H1 (cell line): ENCODE data around the gene PARD3. TPM values are rescaled to one million over a fixed set of nuclear protein-coding genes. Genes with fewer than 3 reads are reported as not detected.

Experiments used
- CTCF ChIA-PET: fragments of 300-600 bp; sonication (Branson Sonifier 250); formaldehyde crosslinking; loops from one replicate; lab custom pipeline; 2021; ENCODE audit not compliant: partially characterized antibody; lab: Charles Lee
- POLR2A ChIA-PET: fragments of 300-600 bp; sonication (Branson Sonifier 250); formaldehyde crosslinking; loops from one replicate; lab custom pipeline; 2021; ENCODE audit warnings: inconsistent platforms; ENCODE audit not compliant: partially characterized antibody; lab: Charles Lee
- DNase-seq, 2 experiments: peaks; one replicate each; pipeline versions ENCODE4 v3.0.0 to v3.0.0-alpha.2; 2010 to 2022; ENCODE audit warnings: low spot score in 2 of 2, low read depth in 1 of 2, mixed read lengths in 1 of 2
- FAIRE-seq: peaks from 2 replicates; lab custom pipeline; 2011; peaks lifted over from hg19 to GRCh38; lab: Jason Lieb, UNC
- H2AFZ ChIP-seq: 2 replicates; pipeline ENCODE4 v1.8.1; 2012; ENCODE audit warnings: low read length, inconsistent platforms
- H2AK5ac ChIP-seq: 2 replicates; pipeline ENCODE4 v1.6.1; 2013; ENCODE audit warnings: low read depth, low read length
- H2BK120ac ChIP-seq: replicated peaks from 2 replicates; pipeline ENCODE3; 2013; ENCODE audit warnings: low read depth, low read length, inconsistent platforms
- H2BK12ac ChIP-seq: 2 replicates; pipeline ENCODE4 v1.6.1; 2013; ENCODE audit warnings: low read depth, low read length
- H2BK15ac ChIP-seq: 2 replicates; pipeline ENCODE4 v1.6.1; 2013; ENCODE audit warnings: low read length
- H2BK20ac ChIP-seq: 2 replicates; pipeline ENCODE4 v1.6.1; 2013; ENCODE audit warnings: low read length
- H2BK5ac ChIP-seq: 2 replicates; pipeline ENCODE4 v1.6.1; 2013; ENCODE audit warnings: low read depth, low read length
- H3K14ac ChIP-seq: 2 replicates; pipeline ENCODE4 v1.6.1; 2013; ENCODE audit warnings: inconsistent platforms; ENCODE audit not compliant: insufficient read length
- H3K18ac ChIP-seq: 2 replicates; pipeline ENCODE4 v1.6.1; 2013; ENCODE audit warnings: low read length; ENCODE audit errors: extremely low read depth
- H3K23ac ChIP-seq: 2 replicates; pipeline ENCODE4 v1.6.1; 2013; ENCODE audit warnings: inconsistent platforms; ENCODE audit not compliant: insufficient read length
- H3K23me2 ChIP-seq: 2 replicates; pipeline ENCODE4 v1.6.1; 2013; ENCODE audit warnings: low read depth, low read length
- H3K27ac ChIP-seq: 2 replicates; pipeline ENCODE4 v1.6.1; 2011; ENCODE audit warnings: low read depth, low read length, inconsistent platforms
- H3K27me3 ChIP-seq, 4 experiments: replicated peaks in 1 of 4; 1 replicate in 1 of 4; 2 replicates in 3 of 4; pipeline versions ENCODE4 v1.6.1 to v1.8.1; 2011 to 2013; ENCODE audit warnings: low read length in 3 of 4, mild to moderate bottlenecking in 3 of 4, inconsistent platforms in 2 of 4, mixed read lengths in 2 of 4, moderate library complexity in 1 of 4; ENCODE audit not compliant: control insufficient read depth in 3 of 4, insufficient read depth in 3 of 4; ENCODE audit errors: extremely low read depth in 1 of 4
- H3K36me3 ChIP-seq, 4 experiments: 2 replicates each; pipeline versions ENCODE4 v1.6.1 to v1.8.1; 2011 to 2013; ENCODE audit warnings: mild to moderate bottlenecking in 4 of 4, low read length in 3 of 4, moderate library complexity in 2 of 4, control low read depth in 1 of 4, inconsistent platforms in 1 of 4; ENCODE audit not compliant: insufficient read depth in 4 of 4, control insufficient read depth in 2 of 4
- H3K4ac ChIP-seq: replicated peaks from 2 replicates; pipeline ENCODE3; 2013; ENCODE audit warnings: low read length, low read depth, mixed read lengths, inconsistent platforms; ENCODE audit not compliant: insufficient read length
- H3K4me1 ChIP-seq, 4 experiments: replicated peaks in 1 of 4; 1 replicate in 1 of 4; 2 replicates in 3 of 4; pipeline versions ENCODE4 v1.6.1 to v1.8.1; 2011 to 2013; ENCODE audit warnings: low read length in 3 of 4, inconsistent platforms in 2 of 4, mixed read lengths in 1 of 4; ENCODE audit not compliant: insufficient read depth in 4 of 4, control insufficient read depth in 3 of 4
- H3K4me2 ChIP-seq, 2 experiments: 2 replicates each; pipeline versions ENCODE4 v1.6.1 to v1.8.1; 2011 to 2013; ENCODE audit warnings: low read depth in 2 of 2, low read length in 2 of 2, control low read depth in 1 of 2, inconsistent platforms in 1 of 2, mild to moderate bottlenecking in 1 of 2; ENCODE audit not compliant: insufficient read depth in 1 of 2
- H3K4me3 ChIP-seq, 4 experiments: fragments of 200-600, 300-600 bp in 1 of 4; sonication (generic), shearing (Covaris generic), sonication (Bioruptor Twin) in 1 of 4; 2 replicates each; pipeline versions ENCODE4 v1.5.1 to v1.8.1; 2011 to 2016; ENCODE audit warnings: low read length in 4 of 4, low read depth in 3 of 4, control low read depth in 2 of 4, inconsistent platforms in 2 of 4, mild to moderate bottlenecking in 2 of 4, mixed read lengths in 1 of 4, moderate library complexity in 1 of 4; ENCODE audit not compliant: insufficient read depth in 2 of 4; ENCODE audit errors: extremely low read depth in 1 of 4
- H3K56ac ChIP-seq: replicated peaks from 2 replicates; pipeline ENCODE3; 2013; ENCODE audit warnings: low read depth, mild to moderate bottlenecking, mixed read lengths, low read length, inconsistent platforms; ENCODE audit not compliant: insufficient read length
- H3K79me1 ChIP-seq: 2 replicates; pipeline ENCODE4 v1.6.1; 2013; ENCODE audit warnings: low read depth, low read length, control low read depth
- H3K79me2 ChIP-seq, 2 experiments: 2 replicates each; pipeline versions ENCODE4 v1.6.1 to v1.8.1; 2012 to 2013; ENCODE audit warnings: low read length in 2 of 2, mild to moderate bottlenecking in 2 of 2, inconsistent platforms in 1 of 2; ENCODE audit not compliant: insufficient read depth in 2 of 2, control insufficient read depth in 1 of 2
- H3K9ac ChIP-seq, 4 experiments: replicated peaks in 1 of 4; 1 replicate in 1 of 4; 2 replicates in 3 of 4; pipeline versions ENCODE4 v1.6.1 to v1.8.1; 2011 to 2013; ENCODE audit warnings: low read depth in 3 of 4, low read length in 3 of 4, control low read depth in 2 of 4, mild to moderate bottlenecking in 2 of 4, moderate library complexity in 2 of 4, inconsistent platforms in 1 of 4; ENCODE audit errors: extremely low read depth in 1 of 4
- H3K9me3 ChIP-seq, 2 experiments: 2 replicates each; pipeline versions ENCODE4 v1.6.1 to v1.8.1; 2012 to 2013; ENCODE audit warnings: mild to moderate bottlenecking in 2 of 2, moderate library complexity in 2 of 2, control low read depth in 1 of 2, inconsistent platforms in 1 of 2, low read depth in 1 of 2, low read length in 1 of 2, mixed read lengths in 1 of 2; ENCODE audit not compliant: insufficient read depth in 2 of 2
- H4K20me1 ChIP-seq, 2 experiments: replicated peaks in 1 of 2; 2 replicates each; pipeline versions ENCODE3 to v1.8.1; 2011 to 2013; ENCODE audit warnings: inconsistent platforms in 2 of 2, low read length in 2 of 2, mild to moderate bottlenecking in 1 of 2; ENCODE audit not compliant: insufficient read depth in 2 of 2, control insufficient read depth in 1 of 2
- H4K5ac ChIP-seq: 2 replicates; pipeline ENCODE4 v1.6.1; 2013; ENCODE audit warnings: low read length, low read depth, mixed read lengths, inconsistent platforms; ENCODE audit not compliant: insufficient read length
- H4K8ac ChIP-seq: 2 replicates; pipeline ENCODE4 v1.8.0; 2013; ENCODE audit warnings: mild to moderate bottlenecking, moderate library complexity, low read length, inconsistent platforms; ENCODE audit not compliant: insufficient read depth; ENCODE audit errors: extremely low read depth
- H4K91ac ChIP-seq: replicated peaks from 2 replicates; pipeline ENCODE3; 2013; ENCODE audit warnings: low read length, mixed read lengths, inconsistent platforms; ENCODE audit not compliant: insufficient read length
- ATF3 ChIP-seq: IDR thresholded peaks from 2 replicates; pipeline ENCODE4 v1.6.1; 2011; ENCODE audit warnings: low read depth, mild to moderate bottlenecking, low read length; ENCODE audit not compliant: insufficient read depth
- CREB1 ChIP-seq: IDR thresholded peaks from 2 replicates; pipeline ENCODE4 v1.6.1; 2012; ENCODE audit warnings: inconsistent platforms
- EP300 ChIP-seq, 2 experiments: IDR thresholded peaks; 1 replicate in 1 of 2; 2 replicates in 1 of 2; pipeline ENCODE4 v1.6.1; 2011 to 2012; ENCODE audit warnings: low read depth in 2 of 2, low read length in 2 of 2, mild to moderate bottlenecking in 2 of 2, borderline replicate concordance in 1 of 2, inconsistent platforms in 1 of 2, moderate library complexity in 1 of 2
- FOSL1 ChIP-seq: IDR thresholded peaks from 2 replicates; pipeline ENCODE4 v1.6.1; 2011; ENCODE audit warnings: mild to moderate bottlenecking, low read depth, low read length, moderate library complexity; ENCODE audit not compliant: insufficient read depth
- MAX ChIP-seq: IDR thresholded peaks from 2 replicates; pipeline ENCODE4 v1.6.1; 2012; ENCODE audit warnings: inconsistent platforms
- POLR2AphosphoS5 ChIP-seq: IDR thresholded peaks from 2 replicates; pipeline ENCODE4 v1.6.1; 2011; ENCODE audit warnings: low read depth, low read length
- RBBP5 ChIP-seq: IDR thresholded peaks from 2 replicates; pipeline ENCODE4 v1.7.1; 2012; ENCODE audit warnings: low read depth, mild to moderate bottlenecking, inconsistent platforms, low read length, moderate library complexity, borderline replicate concordance
- RFX5 ChIP-seq: IDR thresholded peaks from 2 replicates; pipeline ENCODE4 v1.6.1; 2011; ENCODE audit warnings: low read depth, low read length, improper control_type of control experiment, borderline replicate concordance
- RNF2 ChIP-seq: fragments of 200-900, 300-1000 bp; sonication (generic); IDR thresholded peaks from 2 replicates; pipeline ENCODE4 v1.7.1; 2016; ENCODE audit warnings: borderline replicate concordance, low read depth, mild to moderate bottlenecking, antibody characterized with exemption, low read length; ENCODE audit not compliant: poor library complexity, severe bottlenecking; ENCODE audit errors: missing control alignments
- SIX5 ChIP-seq: IDR thresholded peaks from 2 replicates; pipeline ENCODE4 v1.6.1; 2011; ENCODE audit warnings: mild to moderate bottlenecking, low read depth, low read length
- SRF ChIP-seq: IDR thresholded peaks from 2 replicates; pipeline ENCODE4 v1.6.1; 2011; ENCODE audit warnings: mild to moderate bottlenecking, low read depth, low read length, moderate library complexity
- TAF7 ChIP-seq: optimal IDR thresholded peaks from 2 replicates; pipeline ENCODE3; 2011; ENCODE audit warnings: low read depth, mild to moderate bottlenecking, inconsistent platforms, low read length, moderate library complexity, borderline replicate concordance
- WGBS, 2 experiments: shearing (Covaris generic) in 1 of 2; methylation state at CpG; one replicate each; pipeline versions ENCODE4 v1.1.6 to v1.1.7; 2013 to 2015; ENCODE audit warnings: low lambda C conversion rate in 2 of 2, mixed read lengths in 2 of 2, inconsistent platforms in 1 of 2, low coverage in 1 of 2, missing lambda C conversion rate in 1 of 2; ENCODE audit not compliant: insufficient replicate concordance in 2 of 2, insufficient coverage in 1 of 2, insufficient read length in 1 of 2; ENCODE audit errors: extremely low coverage in 1 of 2, missing lambda C conversion rate in 1 of 2; 5-methylcytosine and 5-hydroxymethylcytosine counted together
- polyA plus RNA-seq, 7 experiments: library from polyadenylated mRNA; depleted of rRNA in 3 of 7; stranded (reverse) in 5 of 7; unstranded in 2 of 7; fragments of >200 nt in 5 of 7; fragments of 200-250 nt in 2 of 7; gene quantifications; 1 replicate in 5 of 7; 2 replicates in 1 of 7; 4 replicates in 1 of 7; pipeline versions ENCODE4 v1.2.1 to v1.2.3, GENCODE V29; 2011 to 2013; ENCODE audit warnings: missing spikeins in 2 of 7, mixed read lengths in 2 of 7
- total RNA-seq: library from RNA; stranded (reverse); fragmentation: NEBNext Ultra II Directional; extraction: Animal tissue kit (Norgen Biotek cat#: 25700); gene quantifications from 2 replicates; pipeline ENCODE4 v1.2.1, GENCODE V29; 2021

PARD3 gene
- total and polyA plus RNA-seq, 2 of the 8 experiments (the other 6 are each of a cell fraction or from before 2014, with no cell fraction given): 19.7 to 49.1 TPM

- Histone ChIP-seq H2BK12ac (no peak overlapping the region), H3K4me1 (no peaks in the 10 kb centered on the region; a peak in 3 of 7 replicates), H3K18ac (no peak overlapping the region), H2AFZ (no peak overlapping the region), H3K4me2 (no peak overlapping the region), H3K9ac (no peak overlapping the region), H3K27ac (no peak overlapping the region), H3K4me3 (no peak overlapping the region), H3K79me2 (no peaks in the 10 kb centered on the region), H4K20me1 (no peaks in the 10 kb centered on the region), H2BK20ac (no peak overlapping the region), H2BK15ac (no peak overlapping the region), H2BK120ac (no peak overlapping the region), H3K36me3 (no peaks in the 10 kb centered on the region), H2BK5ac (no peak overlapping the region), H3K4ac (no peak overlapping the region), H4K91ac (no peak overlapping the region), H4K5ac (no peak overlapping the region), H3K79me1 (no peaks in the 10 kb centered on the region), H3K23ac (no peak overlapping the region), H2AK5ac (no peak overlapping the region), H4K8ac (no peak overlapping the region), H3K23me2 (no peaks in the 10 kb centered on the region), H3K27me3 (no peaks in the 10 kb centered on the region), H3K14ac (no peak overlapping the region), H3K9me3 (no peaks in the 10 kb centered on the region), H3K56ac (no peak overlapping the region)
- no peak for DNase-seq
- ChIA-PET POLR2A (no interaction called here), CTCF (interaction anchor here (1.2 kb wide), 1 partner anchor 17 kb away, joined by 3 read pairs; no protein-coding TSS in a partner anchor)
- FAIRE-seq: no peak
- 86% methylated on average over 5 of the region's 5 CpGs; no CpG with 5 or more reads in 1 of the 2 experiments for WGBS, 2 experiments
- no peak for TF ChIP-seq RBBP5
- no peak for TF ChIP-seq TAF7
- no peak for TF ChIP-seq RNF2
- no peak for TF ChIP-seq RFX5
- no peak for TF ChIP-seq POLR2AphosphoS5
- no peak for TF ChIP-seq ATF3
- no peak for TF ChIP-seq MAX
- TF ChIP-seq CREB1: no peak
- no peak for TF ChIP-seq SIX5
- TF ChIP-seq FOSL1: no peak
- TF ChIP-seq SRF: no peak
- TF ChIP-seq EP300 (IDR thresholded peaks at IDR 0.05; ENCODE audit: borderline replicate concordance in 1 of 2, low read depth in 2 of 2, low read length in 2 of 2): no peak
These were observed 679.6 kb downstream of the PARD3 start for GRCh38 chr10:34135515-34135914.
